Pons (tissue), 1 donor: ENCODE data around the gene TRPC4.
"Not testable (repeated sequence)": the region's sequence is repeated elsewhere in the genome, so short reads cannot be mapped to it uniquely, and the experiment has no call there.

Source experiments
- DNase-seq: peaks from one replicate; pipeline ENCODE4 v3.0.0-alpha.2; 2016; ENCODE audit warnings: low spot score

The TRPC4 gene

DNA sequence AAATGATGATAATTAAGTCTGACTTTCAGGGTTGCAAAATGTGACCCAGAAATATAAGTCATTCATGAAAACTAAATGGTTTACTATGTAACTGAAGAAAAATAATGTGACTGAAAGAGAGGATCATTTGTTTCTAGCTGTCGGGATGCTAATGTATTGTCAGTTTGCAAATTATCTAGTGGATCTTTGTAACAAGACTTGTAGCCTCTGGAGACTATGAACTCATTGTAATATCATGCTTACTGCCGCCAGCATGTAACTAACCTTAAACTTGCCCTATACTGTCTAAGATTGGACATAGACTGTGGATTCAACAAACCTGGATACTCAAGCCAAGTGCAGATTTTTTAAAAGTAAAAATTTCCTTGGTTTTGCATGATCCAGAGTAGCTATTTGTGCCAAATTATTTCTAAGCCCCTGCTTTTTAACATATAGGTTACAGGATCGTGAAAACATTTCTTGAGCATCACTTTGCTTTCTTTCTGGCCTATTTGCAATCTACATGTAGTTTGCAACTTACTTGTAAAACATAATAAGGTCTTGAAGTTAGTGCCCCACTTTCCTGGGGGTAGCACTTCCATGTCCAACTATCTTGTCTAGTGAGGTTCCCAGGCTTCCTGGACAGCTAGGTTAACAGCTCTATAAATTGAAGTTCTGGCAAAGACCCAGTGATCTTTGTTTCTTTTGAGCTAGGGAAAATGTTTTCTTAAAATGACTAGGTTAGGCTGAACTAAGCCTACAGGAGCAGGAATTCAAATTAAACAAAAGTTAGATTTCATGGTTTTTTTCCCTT, 267.7 kb downstream of the TRPC4 start:
- peak; percentile 36 for DNase-seq

GRCh38 chr13:37599519-37599918, 270.1 kb downstream of the TRPC4 start:
- DNase-seq: no peak

- DNase-seq: no peak
Measured at GRCh38 chr13:37598597-37598996, 271.0 kb downstream of the TRPC4 start, which contains the start of gene POSTN. Gene POSTN, minus strand, starts transcription at chr13:37598768. Its CDS starts 42 bp downstream, at chr13:37598726.

GRCh38 chr13:37597477-37598025, 272.0 kb downstream of the TRPC4 start:
- no peak for DNase-seq

DNA sequence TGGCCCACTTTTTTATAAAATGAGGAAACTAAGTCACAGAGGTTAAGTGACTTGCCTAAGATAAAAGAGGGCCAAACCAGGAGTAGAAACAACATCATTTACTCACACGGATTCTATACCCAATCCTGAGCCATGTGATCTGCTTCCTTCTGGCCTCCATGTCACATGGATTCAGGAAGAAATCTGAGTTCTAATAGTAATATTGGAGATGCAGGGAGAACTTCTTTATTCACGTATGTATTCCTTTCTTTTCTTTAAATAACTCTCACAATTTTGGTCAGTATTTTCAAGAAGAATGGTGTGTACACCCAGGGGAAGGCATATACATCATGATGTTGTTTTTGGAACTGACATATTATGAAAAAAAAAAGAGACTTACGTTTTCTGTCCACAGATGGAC, 272.8 kb downstream of the TRPC4 start:
- no peak for DNase-seq

GRCh38 chr13:37595162-37595561, 274.4 kb downstream of the TRPC4 start:
- no peak for DNase-seq

- DNase-seq: no peak
Measured at GRCh38 chr13:37594550-37594949, 275.0 kb downstream of the TRPC4 start.

DNA sequence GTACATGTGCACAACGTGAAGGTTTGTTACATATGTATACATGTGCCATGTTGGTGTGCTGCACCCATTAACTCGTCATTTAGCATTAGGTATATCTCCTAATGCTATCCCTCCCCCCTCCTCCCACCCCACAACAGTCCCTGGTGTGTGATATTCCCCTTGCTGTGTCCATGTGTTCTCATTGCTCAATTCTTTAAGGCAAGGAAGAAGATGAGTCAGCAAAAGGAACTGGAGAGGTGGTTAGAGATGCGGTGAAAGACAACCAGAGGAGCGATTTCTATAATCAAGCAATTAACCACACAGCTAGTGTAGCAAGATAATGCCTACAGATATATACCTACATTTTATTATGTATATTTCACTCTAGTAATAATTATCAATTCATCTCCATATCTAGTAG, 280.2 kb downstream of the TRPC4 start:
- not testable (repeated sequence) for DNase-seq

GRCh38 chr13:37587236-37587635, 282.3 kb downstream of the TRPC4 start:
- DNase-seq: no peak
